ENCODE results near the gene SYNJ2.
A peak's percentile ranks its signal among the peaks of the same experiment; 100 is the strongest.

The SYNJ2 gene

GRCh38 chr6:158060455-158061360 is 79.0 kb downstream of the SYNJ2 start:
- no peak for DNase-seq (ENCODE audit: low read depth)

GRCh38 chr6:158061361-158061708 is 79.7 kb downstream of the SYNJ2 start:
- no peak for DNase-seq (ENCODE audit: low read depth)

GRCh38 chr6:158061709-158062461 is 80.2 kb downstream of the SYNJ2 start:
- no peak for DNase-seq (ENCODE audit: low read depth)

GRCh38 chr6:158063736-158064135 is 82.1 kb downstream of the SYNJ2 start:
- no peak for DNase-seq (ENCODE audit: low read depth)

GRCh38 chr6:158064725-158065251 is 83.1 kb downstream of the SYNJ2 start:
- DNase-seq (ENCODE audit: low read depth), result no peak

- DNase-seq (ENCODE audit: low read depth), result no peak
Observed at GRCh38 chr6:158066136-158066781, 84.6 kb downstream of the SYNJ2 start.

- no peak for DNase-seq (ENCODE audit: low read depth)
Observed at GRCh38 chr6:158067436-158068015, 85.9 kb downstream of the SYNJ2 start.

GRCh38 chr6:158068156-158068892 is 86.7 kb downstream of the SYNJ2 start:
- DNase-seq (ENCODE audit: low read depth), result no peak

GRCh38 chr6:158068893-158069799 is 87.5 kb downstream of the SYNJ2 start:
- no peak for DNase-seq (ENCODE audit: low read depth)

GRCh38 chr6:158069800-158070195 is 88.1 kb downstream of the SYNJ2 start:
- DNase-seq (ENCODE audit: low read depth), result no peak

GRCh38 chr6:158070513-158070912 is 88.8 kb downstream of the SYNJ2 start:
- DNase-seq (ENCODE audit: low read depth), result no peak

GRCh38 chr6:158071121-158072082 is 89.7 kb downstream of the SYNJ2 start:
- DNase-seq (ENCODE audit: low read depth), result no peak

- peak; percentile 52 for DNase-seq (ENCODE audit: low read depth)
Observed at GRCh38 chr6:158072083-158072721, 90.5 kb downstream of the SYNJ2 start.

- DNase-seq (ENCODE audit: low read depth), result no peak
Observed at GRCh38 chr6:158073776-158074175, 92.1 kb downstream of the SYNJ2 start.

- DNase-seq (ENCODE audit: low read depth), result no peak
Observed at GRCh38 chr6:158076548-158076947, 94.9 kb downstream of the SYNJ2 start.

GRCh38 chr6:158077676-158078075 is 96.0 kb downstream of the SYNJ2 start:
- no peak for DNase-seq (ENCODE audit: low read depth)

- no peak for DNase-seq (ENCODE audit: low read depth)
Observed at GRCh38 chr6:158078320-158078719, 96.7 kb downstream of the SYNJ2 start.

- no peak for DNase-seq (ENCODE audit: low read depth)
Observed at GRCh38 chr6:158080849-158081656, 99.4 kb downstream of the SYNJ2 start.
